Neuronal stem cell (in vitro differentiated cells): Measurements from ENCODE around the gene ITGB1BP1.

Source experiments
- DNase-seq: peaks from one replicate; pipeline ENCODE4 v3.0.0-alpha.2; 2013; ENCODE audit warnings: low spot score
- H2AFZ ChIP-seq: one replicate; pipeline ENCODE4 v1.6.1; 2013; ENCODE audit warnings: mild to moderate bottlenecking, low read length, inconsistent platforms
- H2AK5ac ChIP-seq: 2 replicates; pipeline ENCODE4 v1.6.1; 2013; ENCODE audit warnings: low read depth, mild to moderate bottlenecking, inconsistent platforms, low read length, moderate library complexity, mixed read lengths
- H2BK120ac ChIP-seq: 2 replicates; pipeline ENCODE4 v1.6.1; 2013; ENCODE audit warnings: low read depth, mild to moderate bottlenecking, inconsistent platforms, low read length, moderate library complexity, mixed read lengths
- H2BK12ac ChIP-seq: one replicate; pipeline ENCODE4 v1.6.1; 2013; ENCODE audit warnings: low read length, inconsistent platforms
- H2BK15ac ChIP-seq: 2 replicates; pipeline ENCODE4 v1.6.1; 2013; ENCODE audit warnings: mild to moderate bottlenecking, low read length, inconsistent platforms, mixed read lengths
- H2BK5ac ChIP-seq: one replicate; pipeline ENCODE4 v1.6.1; 2013; ENCODE audit warnings: inconsistent platforms, mild to moderate bottlenecking, low read length, moderate library complexity
- H3K14ac ChIP-seq: one replicate; pipeline ENCODE4 v1.6.1; 2013; ENCODE audit warnings: low read length, inconsistent platforms
- H3K18ac ChIP-seq: 2 replicates; pipeline ENCODE4 v1.6.1; 2013; ENCODE audit warnings: low read length, inconsistent platforms
- H3K23ac ChIP-seq: 2 replicates; pipeline ENCODE4 v1.6.1; 2013; ENCODE audit warnings: low read depth, mild to moderate bottlenecking, mixed read lengths, low read length, inconsistent platforms; ENCODE audit not compliant: poor library complexity
- H3K27ac ChIP-seq: replicated peaks from 3 replicates; pipeline ENCODE4 v1.5.1; 2013; ENCODE audit warnings: low read length, inconsistent platforms
- H3K27me3 ChIP-seq, 3 experiments: 2 replicates each; pipeline ENCODE4 v1.6.1; 2013; ENCODE audit warnings: low read length in 3 of 3, mild to moderate bottlenecking in 2 of 3, inconsistent platforms in 1 of 3, low read depth in 1 of 3, mixed read lengths in 1 of 3, moderate library complexity in 1 of 3; ENCODE audit not compliant: control insufficient read depth in 3 of 3, insufficient read depth in 3 of 3
- H3K36me3 ChIP-seq, 2 donors: replicated peaks in 1 of 2; 2 replicates each; pipeline ENCODE4 v1.6.1; 2013; ENCODE audit warnings: low read length in 2 of 2; ENCODE audit not compliant: control insufficient read depth in 2 of 2, insufficient read depth in 2 of 2
- H3K4ac ChIP-seq: 2 replicates; pipeline ENCODE4 v1.6.1; 2013; ENCODE audit warnings: inconsistent platforms, mild to moderate bottlenecking, low read length, moderate library complexity
- H3K4me1 ChIP-seq, 2 donors: 1 replicate in 1 of 2; 2 replicates in 1 of 2; pipeline ENCODE4 v1.6.1; 2013; ENCODE audit warnings: low read length in 2 of 2, low read depth in 1 of 2; ENCODE audit not compliant: control insufficient read depth in 2 of 2, insufficient read depth in 1 of 2
- H3K4me2 ChIP-seq: one replicate; pipeline ENCODE4 v1.6.1; 2013; ENCODE audit warnings: mild to moderate bottlenecking, low read length, inconsistent platforms; ENCODE audit not compliant: insufficient read depth, poor library complexity, severe bottlenecking
- H3K4me3 ChIP-seq, 2 donors: 2 replicates each; pipeline ENCODE4 v1.5.1; 2013; ENCODE audit warnings: low read length in 2 of 2, mild to moderate bottlenecking in 2 of 2, inconsistent platforms in 1 of 2, moderate library complexity in 1 of 2
- H3K79me1 ChIP-seq: one replicate; pipeline ENCODE4 v1.6.1; 2013; ENCODE audit warnings: low read depth, mild to moderate bottlenecking, inconsistent platforms, low read length, moderate library complexity
- H3K9ac ChIP-seq: one replicate; pipeline ENCODE4 v1.6.1; 2013; ENCODE audit warnings: mild to moderate bottlenecking, low read depth, low read length, inconsistent platforms; ENCODE audit not compliant: poor library complexity
- H3K9me3 ChIP-seq, 2 donors: replicated peaks in 1 of 2; 2 replicates each; pipeline versions ENCODE3 to v1.6.1; 2013; ENCODE audit warnings: low read length in 2 of 2, mild to moderate bottlenecking in 2 of 2, inconsistent platforms in 1 of 2, low read depth in 1 of 2, mixed read lengths in 1 of 2, moderate library complexity in 1 of 2; ENCODE audit not compliant: control insufficient read depth in 2 of 2, insufficient read depth in 1 of 2
- H4K8ac ChIP-seq: one replicate; pipeline ENCODE4 v1.6.1; 2013; ENCODE audit warnings: low read depth, mild to moderate bottlenecking, inconsistent platforms, low read length, moderate library complexity
- H4K91ac ChIP-seq: one replicate; pipeline ENCODE4 v1.6.1; 2013; ENCODE audit warnings: low read length, low read depth, mild to moderate bottlenecking, inconsistent platforms; ENCODE audit not compliant: poor library complexity
- WGBS, 2 donors: extraction: QIAGEN DNeasy Blood & Tissue Kit; methylation state at CpG; one replicate each; pipeline ENCODE4 v1.1.7; 2013; ENCODE audit warnings: missing lambda C conversion rate in 2 of 2, mixed read lengths in 1 of 2; ENCODE audit not compliant: insufficient read length in 2 of 2, insufficient replicate concordance in 1 of 2; ENCODE audit errors: extremely low coverage in 2 of 2; 5-methylcytosine and 5-hydroxymethylcytosine counted together

ITGB1BP1 gene

DNA sequence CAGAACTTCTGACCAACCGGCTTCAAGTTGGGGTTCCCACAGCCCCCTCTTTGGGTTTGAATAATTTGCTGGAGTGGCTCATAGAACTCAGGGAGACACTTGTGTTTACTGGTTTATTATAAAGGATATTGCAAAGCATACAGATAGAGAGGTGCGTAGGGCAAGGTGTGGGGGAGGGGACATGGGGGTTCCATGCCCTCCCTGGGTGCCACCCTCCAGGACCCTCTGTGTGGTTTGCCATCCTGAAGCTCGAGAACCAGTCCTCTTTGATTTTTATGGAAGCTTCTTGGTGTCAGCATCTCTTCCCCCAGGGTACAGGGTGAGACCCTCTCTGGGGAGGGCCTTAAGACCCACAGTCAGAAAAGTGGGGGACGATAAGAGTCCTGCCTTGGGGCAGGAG is 38.8 kb downstream of the ITGB1BP1 start:
- H3K4me2 ChIP-seq, result no peak overlapping the region
- H3K4ac ChIP-seq, result no peak overlapping the region
- H4K91ac ChIP-seq, result no peak overlapping the region
- no peaks in the 10 kb centered on the region for H3K27me3 ChIP-seq
- H3K4me1 ChIP-seq, result no peaks in the 10 kb centered on the region
- H3K27ac ChIP-seq, result no peak overlapping the region
- peaks cover 29 to 94% of the 10 kb centered on the region in 2 donors for H3K36me3 ChIP-seq
- no peak overlapping the region for H4K8ac ChIP-seq
- WGBS, 2 donors, result no CpG with 5 or more reads among the region's 4 CpGs
- DNase-seq, result no peak
- no peak overlapping the region for H2BK12ac ChIP-seq
- no peak overlapping the region for H3K4me3 ChIP-seq
- no peak overlapping the region for H2AFZ ChIP-seq
- no peak overlapping the region for H3K14ac ChIP-seq
- no peaks in the 10 kb centered on the region for H3K79me1 ChIP-seq
- H2BK5ac ChIP-seq, result no peak overlapping the region
- H3K9me3 ChIP-seq, result no peaks in the 10 kb centered on the region
- H3K23ac ChIP-seq, result no peak overlapping the region
- H2BK120ac ChIP-seq, result no peak overlapping the region
- no peak overlapping the region for H3K9ac ChIP-seq
- H3K18ac ChIP-seq, result no peak overlapping the region
- no peak overlapping the region for H2BK15ac ChIP-seq
- no peak overlapping the region for H2AK5ac ChIP-seq

DNA sequence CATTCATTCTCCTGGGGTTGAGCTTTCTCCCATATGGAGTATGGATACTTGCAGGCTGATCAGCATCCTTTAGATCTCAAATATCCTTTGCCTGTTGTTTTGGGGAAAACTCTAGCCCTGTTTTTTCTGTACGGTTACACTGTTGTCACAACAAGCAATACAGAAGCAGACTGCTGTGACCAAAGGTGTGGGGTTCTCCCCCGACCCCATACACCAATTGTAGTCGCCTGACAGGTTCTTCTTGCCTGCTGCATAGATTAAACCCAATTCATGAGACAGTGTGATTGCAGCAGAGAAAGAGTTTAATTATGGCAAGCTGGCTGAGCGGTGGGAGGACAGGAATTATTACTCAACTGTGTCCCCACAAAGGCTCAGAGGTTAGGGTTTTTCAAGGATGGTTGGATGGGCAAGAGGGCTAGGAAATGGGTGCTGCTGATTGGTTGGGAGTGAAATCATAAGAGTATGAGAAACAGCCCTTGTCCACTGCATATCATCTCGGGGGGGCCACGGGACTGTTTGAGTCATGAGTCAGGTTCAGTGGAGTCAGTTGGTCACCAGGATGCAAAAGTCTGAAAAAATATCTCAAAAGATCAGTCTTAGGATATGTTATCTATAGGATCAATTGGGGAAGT is 40.6 kb downstream of the ITGB1BP1 start:
- no peak overlapping the region for H4K91ac ChIP-seq

GRCh38 chr2:9380702-9381628 is 42.4 kb downstream of the ITGB1BP1 start:
- H2BK120ac ChIP-seq, result no peak overlapping the region

More for the DNA sequence above, 40.6 kb downstream of the ITGB1BP1 start:
- H2AK5ac ChIP-seq, result no peak overlapping the region
- H3K18ac ChIP-seq, result no peak overlapping the region
- no peak overlapping the region for H2AFZ ChIP-seq
- no peaks in the 10 kb centered on the region for H3K4me1 ChIP-seq
- no peaks in the 10 kb centered on the region for H3K27me3 ChIP-seq
- no peak overlapping the region for H3K9ac ChIP-seq
- H3K4me2 ChIP-seq, result no peak overlapping the region
- no peak overlapping the region for H3K27ac ChIP-seq
- H2BK15ac ChIP-seq, result no peak overlapping the region
- H3K23ac ChIP-seq, result no peak overlapping the region
- no peaks in the 10 kb centered on the region for H3K9me3 ChIP-seq
- no peak overlapping the region for H3K4me3 ChIP-seq
- no CpG with 5 or more reads among the region's 6 CpGs for WGBS, 2 donors
- DNase-seq, result no peak
- H2BK5ac ChIP-seq, result no peak overlapping the region
- H4K8ac ChIP-seq, result no peak overlapping the region
- no peak overlapping the region for H3K14ac ChIP-seq
- H2BK12ac ChIP-seq, result no peak overlapping the region
- no peaks in the 10 kb centered on the region for H3K79me1 ChIP-seq
- peaks cover 32 to 94% of the 10 kb centered on the region in 2 donors for H3K36me3 ChIP-seq
- no peak overlapping the region for H2BK120ac ChIP-seq
- H3K4ac ChIP-seq, result no peak overlapping the region

DNA sequence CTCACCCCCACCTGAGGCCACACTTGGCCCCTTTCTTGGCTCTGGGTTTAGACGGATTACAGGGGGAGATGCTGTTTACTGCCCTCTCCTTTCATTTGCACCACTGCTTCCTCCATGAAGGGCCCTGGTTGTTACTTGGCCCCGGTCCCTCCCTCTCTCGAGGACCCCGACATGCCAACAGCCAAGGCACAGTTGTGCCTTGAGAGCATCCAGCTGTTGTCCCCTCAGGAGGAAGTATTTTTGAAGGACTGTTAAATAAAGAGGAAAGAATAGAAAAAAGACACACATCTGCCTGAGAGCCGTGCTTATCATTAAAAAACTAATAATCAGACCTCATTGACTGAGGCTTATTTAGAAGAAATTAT is 44.0 kb downstream of the ITGB1BP1 start:
- Histone ChIP-seq H3K27me3 (no peaks in the 10 kb centered on the region), H3K9me3 (no peaks in the 10 kb centered on the region), H4K8ac (no peak overlapping the region), H3K36me3 (peaks cover 33 to 96% of the 10 kb centered on the region in 2 donors), H2BK15ac (no peak overlapping the region), H3K4me2 (no peak overlapping the region), H3K14ac (no peak overlapping the region), H2AK5ac (no peak overlapping the region), H2BK5ac (no peak overlapping the region), H3K27ac (no peak overlapping the region), H2BK120ac (no peak overlapping the region), H3K4me1 (no peaks in the 10 kb centered on the region), H4K91ac (no peak overlapping the region), H2AFZ (no peak overlapping the region), H3K4me3 (no peak overlapping the region), H3K4ac (no peak overlapping the region), H3K79me1 (no peaks in the 10 kb centered on the region), H3K18ac (no peak overlapping the region), H3K9ac (no peak overlapping the region), H2BK12ac (no peak overlapping the region), H3K23ac (no peak overlapping the region)
- no peak for DNase-seq
- no CpG with 5 or more reads among the region's 5 CpGs for WGBS, 2 donors

More at GRCh38 chr2:9380702-9381628, 42.4 kb downstream of the ITGB1BP1 start:
- no peak overlapping the region for H2BK5ac ChIP-seq
- no peak overlapping the region for H4K91ac ChIP-seq
- H3K27me3 ChIP-seq, result no peaks in the 10 kb centered on the region
- WGBS, 2 donors, result no CpG with 5 or more reads among the region's 18 CpGs
- H3K36me3 ChIP-seq, result peaks cover 32 to 96% of the 10 kb centered on the region in 2 donors
- DNase-seq, result no peak
- H4K8ac ChIP-seq, result no peak overlapping the region
- no peak overlapping the region for H3K14ac ChIP-seq
- H3K4me3 ChIP-seq, result no peak overlapping the region
- no peak overlapping the region for H3K18ac ChIP-seq
- no peak overlapping the region for H3K9ac ChIP-seq
- H3K4me2 ChIP-seq, result no peak overlapping the region
- H2AFZ ChIP-seq, result no peak overlapping the region
- H3K4ac ChIP-seq, result no peak overlapping the region
- H3K23ac ChIP-seq, result no peak overlapping the region
- H2BK12ac ChIP-seq, result no peak overlapping the region
- H3K79me1 ChIP-seq, result no peaks in the 10 kb centered on the region
- H3K9me3 ChIP-seq, result no peaks in the 10 kb centered on the region
- no peak overlapping the region for H3K27ac ChIP-seq
- H2AK5ac ChIP-seq, result no peak overlapping the region
- H2BK15ac ChIP-seq, result no peak overlapping the region
- H3K4me1 ChIP-seq, result no peaks in the 10 kb centered on the region
